K562 (cell line): ENCODE measurements around the gene NCAPD2. TPM values are rescaled to one million over a fixed set of nuclear protein-coding genes. Genes with fewer than 3 reads are reported as not detected.

ENCODE experiments used
- ATF3 ChIP-seq, 2 experiments: fragments of 450-650 bp in 1 of 2; sonication (generic) in 1 of 2; formaldehyde crosslinking in 1 of 2; IDR thresholded peaks in 1 of 2; conservative IDR thresholded peaks in 1 of 2; 2 replicates each; pipeline versions ENCODE4 v1.6.1 to v1.8.1; 2016 to 2023; ENCODE audit warnings: mild to moderate bottlenecking in 2 of 2, moderate library complexity in 2 of 2, inconsistent platforms in 1 of 2, missing genetic modification reagents in 1 of 2
- CBX8 ChIP-seq: fragments of 200-600 bp; sonication (generic); IDR thresholded peaks from 2 replicates; pipeline ENCODE4 v1.6.1; 2012; ENCODE audit warnings: borderline replicate concordance, mixed run types, low read depth, mild to moderate bottlenecking, moderate library complexity, mixed read lengths, low read length, control low read depth, inconsistent platforms; ENCODE audit not compliant: poor library complexity, severe bottlenecking; ENCODE audit errors: extremely low read depth
- CREM ChIP-seq: IDR thresholded peaks from 2 replicates; pipeline ENCODE4 v1.6.1; 2014; ENCODE audit warnings: antibody characterized with exemption, low read depth
- ETS2 ChIP-seq: IDR thresholded peaks from 2 replicates; pipeline ENCODE4 v1.6.1; 2016; ENCODE audit warnings: borderline replicate concordance, missing genetic modification characterization, mild to moderate bottlenecking, moderate library complexity, missing compliant biosample characterization; ENCODE audit not compliant: poor library complexity, severe bottlenecking
- HOXB6 ChIP-seq: fragments of 250-450 bp; sonication (Bioruptor Pico); IDR thresholded peaks from 2 replicates; pipeline ENCODE4 v1.5.1; 2022; ENCODE audit warnings: mild to moderate bottlenecking, borderline replicate concordance
- LCOR ChIP-seq: sonication (generic); formaldehyde crosslinking; IDR thresholded peaks from 2 replicates; pipeline ENCODE4 v1.8.0; 2022; ENCODE audit warnings: mild to moderate bottlenecking, missing genetic modification reagents
- NCOA6 ChIP-seq: fragments of 450-650 bp; IDR thresholded peaks from 2 replicates; pipeline ENCODE4 v1.6.1; 2017; ENCODE audit warnings: mild to moderate bottlenecking
- NONO ChIP-seq, 2 experiments: fragments of 200-400 bp in 1 of 2; fragments of 450-650 bp in 1 of 2; formaldehyde crosslinking in 1 of 2; IDR thresholded peaks; 2 replicates each; pipeline ENCODE4 v1.6.1; 2017; ENCODE audit warnings: low read depth in 2 of 2, mild to moderate bottlenecking in 2 of 2, moderate library complexity in 2 of 2, low read length in 1 of 2
- POLR2G ChIP-seq: fragments of 200-400 bp; formaldehyde crosslinking; IDR thresholded peaks from 2 replicates; pipeline ENCODE4 v1.6.1; 2017; ENCODE audit warnings: low read depth, mild to moderate bottlenecking, antibody characterized with exemption, low read length, moderate library complexity
- PRPF4 ChIP-seq: fragments of 200-400 bp; formaldehyde crosslinking; IDR thresholded peaks from one replicate; pipeline ENCODE4 v1.6.1; 2017; ENCODE audit warnings: low read length, low read depth, mild to moderate bottlenecking; ENCODE audit not compliant: insufficient read depth, poor library complexity, severe bottlenecking
- RBBP5 ChIP-seq: fragments of 200-600 bp; sonication (generic); IDR thresholded peaks from 2 replicates; pipeline ENCODE4 v1.6.1; 2012; ENCODE audit warnings: borderline replicate concordance, mild to moderate bottlenecking, low read length, control low read depth, inconsistent platforms; ENCODE audit not compliant: insufficient read depth, poor library complexity, severe bottlenecking
- SFPQ ChIP-seq: fragments of 200-400 bp; formaldehyde crosslinking; IDR thresholded peaks from 2 replicates; pipeline ENCODE4 v1.6.1; 2017; ENCODE audit warnings: mild to moderate bottlenecking, low read depth, low read length, moderate library complexity
- SREBF2 ChIP-seq: sonication (generic); formaldehyde crosslinking; IDR thresholded peaks from 2 replicates; pipeline ENCODE4 v1.4.0; 2020; ENCODE audit warnings: mild to moderate bottlenecking, missing genetic modification reagents
- XRCC5 ChIP-seq: fragments of 200-400 bp; formaldehyde crosslinking; IDR thresholded peaks from 2 replicates; pipeline ENCODE4 v1.6.1; 2017; ENCODE audit warnings: low read depth, mild to moderate bottlenecking, low read length
- ZNF140 ChIP-seq: fragments of 250-450 bp; sonication (Bioruptor Pico); IDR thresholded peaks from 2 replicates; pipeline ENCODE4 v1.8.0; 2021; ENCODE audit warnings: moderate library complexity, mild to moderate bottlenecking, inconsistent platforms
- ZNF316 ChIP-seq: fragments of 450-650 bp; IDR thresholded peaks from 2 replicates; pipeline ENCODE4 v1.6.1; 2016
- ZNF436 ChIP-seq: fragments of 250-450, 450-650 bp; sonication (Bioruptor Pico); formaldehyde crosslinking; IDR thresholded peaks from 2 replicates; pipeline ENCODE4 v1.7.0; 2020; ENCODE audit warnings: mild to moderate bottlenecking
- polyA plus RNA-seq, 8 experiments: library from polyadenylated mRNA; depleted of rRNA in 4 of 8; stranded (reverse) in 5 of 8; unstranded in 3 of 8; fragments of >200 nt; fragmentation: Nextera tagmentation in 2 of 8; fragmentation: Illumina TruSeq in 1 of 8; extraction: Ambion mirVana in 2 of 8; extraction: Trizol in 1 of 8; gene quantifications; 2 replicates each; pipeline versions ENCODE4 v1.2.1 to v1.2.3, GENCODE V29; 2011 to 2014; ENCODE audit warnings: inconsistent platforms in 1 of 8, missing spikeins in 1 of 8
- total RNA-seq, 7 experiments: library from RNA; depleted of rRNA in 6 of 7; stranded (reverse); fragments of >200 nt in 6 of 7; fragmentation: Illumina TruSeq in 2 of 7; extraction: Trizol in 2 of 7; gene quantifications; 2 replicates each; pipeline versions ENCODE4 v1.2.1 to v1.2.3, GENCODE V29; 2011 to 2021; ENCODE audit warnings: low replicate concordance in 1 of 7
- TF ChIP-seq, protein P1 (sequence below): fragments of 150-350 bp; conservative IDR thresholded peaks from 2 replicates; pipeline ENCODE4 v1.6.1; 2014; ENCODE audit warnings: low read length

Gene NCAPD2
- total and polyA plus RNA-seq, 9 of the 15 experiments (the other 6 are each of a cell fraction or from before 2014, with no cell fraction given): 16.9 to 93.7 (median 68.3) TPM

GRCh38 chr12:6493497-6494257 is at the start of gene NCAPD2 (continued):
- TF ChIP-seq, protein P1, sequence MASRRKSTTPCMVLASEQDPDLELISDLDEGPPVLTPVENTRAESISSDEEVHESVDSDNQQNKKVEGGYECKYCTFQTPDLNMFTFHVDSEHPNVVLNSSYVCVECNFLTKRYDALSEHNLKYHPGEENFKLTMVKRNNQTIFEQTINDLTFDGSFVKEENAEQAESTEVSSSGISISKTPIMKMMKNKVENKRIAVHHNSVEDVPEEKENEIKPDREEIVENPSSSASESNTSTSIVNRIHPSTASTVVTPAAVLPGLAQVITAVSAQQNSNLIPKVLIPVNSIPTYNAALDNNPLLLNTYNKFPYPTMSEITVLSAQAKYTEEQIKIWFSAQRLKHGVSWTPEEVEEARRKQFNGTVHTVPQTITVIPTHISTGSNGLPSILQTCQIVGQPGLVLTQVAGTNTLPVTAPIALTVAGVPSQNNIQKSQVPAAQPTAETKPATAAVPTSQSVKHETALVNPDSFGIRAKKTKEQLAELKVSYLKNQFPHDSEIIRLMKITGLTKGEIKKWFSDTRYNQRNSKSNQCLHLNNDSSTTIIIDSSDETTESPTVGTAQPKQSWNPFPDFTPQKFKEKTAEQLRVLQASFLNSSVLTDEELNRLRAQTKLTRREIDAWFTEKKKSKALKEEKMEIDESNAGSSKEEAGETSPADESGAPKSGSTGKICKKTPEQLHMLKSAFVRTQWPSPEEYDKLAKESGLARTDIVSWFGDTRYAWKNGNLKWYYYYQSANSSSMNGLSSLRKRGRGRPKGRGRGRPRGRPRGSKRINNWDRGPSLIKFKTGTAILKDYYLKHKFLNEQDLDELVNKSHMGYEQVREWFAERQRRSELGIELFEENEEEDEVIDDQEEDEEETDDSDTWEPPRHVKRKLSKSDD: no peak
- no peak for TF ChIP-seq ZNF316
- no peak for TF ChIP-seq HOXB6 (CRISPR knock-in tag)
- TF ChIP-seq SREBF2 (CRISPR knock-in tag): no peak
- TF ChIP-seq XRCC5: no peak; the same call in 1 of the 2 replicates
- TF ChIP-seq RBBP5: no peak
- TF ChIP-seq ZNF140: no peak
- no peak for TF ChIP-seq NCOA6
- peak; percentile 88 for TF ChIP-seq POLR2G
- no peak for TF ChIP-seq ETS2 (tag)
- no peak for TF ChIP-seq NONO (IDR thresholded peaks at IDR 0.05; ENCODE audit: low read depth in 2 of 2, low read length in 1 of 2)
- TF ChIP-seq SFPQ: no peak
- TF ChIP-seq CBX8: no peak
- TF ChIP-seq CREM: peak; percentile 3; the same call in 1 of the 2 replicates
- no peak for TF ChIP-seq PRPF4
- no peak for TF ChIP-seq ATF3 (IDR thresholded peaks at IDR 0.05)
- TF ChIP-seq ATF3 (CRISPR knock-in tag; conservative IDR thresholded peaks at IDR 0.05): 0 out of 2 replicates have a peak, but pooled peaks have one; percentile 40
- 0 out of 2 replicates have a peak, but pooled peaks have one; percentile 7 for TF ChIP-seq LCOR
- TF ChIP-seq ZNF436 (CRISPR knock-in tag): no peak
